TTC549 (cell line): ENCODE data around the gene PAIP1.
"Not testable (repeated sequence)": the region's sequence is repeated elsewhere in the genome, so short reads cannot be mapped to it uniquely, and the experiment has no call there.

ENCODE experiments used
- FAIRE-seq: peaks from 2 replicates; lab custom pipeline; 2012; peaks lifted over from hg19 to GRCh38; lab: Jason Lieb, UNC

PAIP1 gene, protein sequence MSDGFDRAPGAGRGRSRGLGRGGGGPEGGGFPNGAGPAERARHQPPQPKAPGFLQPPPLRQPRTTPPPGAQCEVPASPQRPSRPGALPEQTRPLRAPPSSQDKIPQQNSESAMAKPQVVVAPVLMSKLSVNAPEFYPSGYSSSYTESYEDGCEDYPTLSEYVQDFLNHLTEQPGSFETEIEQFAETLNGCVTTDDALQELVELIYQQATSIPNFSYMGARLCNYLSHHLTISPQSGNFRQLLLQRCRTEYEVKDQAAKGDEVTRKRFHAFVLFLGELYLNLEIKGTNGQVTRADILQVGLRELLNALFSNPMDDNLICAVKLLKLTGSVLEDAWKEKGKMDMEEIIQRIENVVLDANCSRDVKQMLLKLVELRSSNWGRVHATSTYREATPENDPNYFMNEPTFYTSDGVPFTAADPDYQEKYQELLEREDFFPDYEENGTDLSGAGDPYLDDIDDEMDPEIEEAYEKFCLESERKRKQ

DNA sequence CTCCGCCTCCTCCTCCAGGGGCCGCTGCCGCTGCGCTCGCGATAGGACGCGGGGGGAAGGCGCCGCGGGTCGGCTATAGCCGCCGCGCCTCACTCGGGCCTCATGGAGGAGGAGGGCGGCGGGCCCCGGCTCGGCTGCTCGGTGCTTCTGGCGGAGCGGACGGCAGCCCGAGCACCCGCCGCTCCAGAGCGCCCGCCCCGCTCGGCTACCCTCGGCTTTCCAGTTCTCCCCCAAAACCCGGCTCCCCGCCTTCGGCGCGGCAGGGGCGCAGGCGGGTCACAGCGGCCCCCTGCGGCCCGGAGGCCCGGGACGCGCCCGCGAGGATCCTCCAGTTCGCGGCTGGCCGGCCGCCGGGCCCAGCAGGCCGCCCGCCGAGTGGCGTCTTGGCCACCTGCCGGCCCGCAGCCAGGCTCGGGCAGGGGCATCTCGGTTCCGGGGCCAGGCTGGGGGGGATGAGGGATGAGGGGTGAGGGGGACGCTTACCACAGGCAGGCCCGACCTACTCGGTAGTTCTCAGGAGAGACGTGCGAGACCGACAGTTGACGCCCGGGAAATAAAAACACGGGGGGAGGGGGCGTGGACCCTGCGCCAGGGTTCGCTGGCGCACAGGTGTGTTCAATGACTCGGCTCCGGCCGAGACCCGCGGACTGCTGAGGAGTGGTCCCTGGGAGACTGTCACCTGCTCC lies at the start of gene PAIP1:
TSS of gene PAIP1 (minus strand) at position 221 of the 686 bp plus-strand sequence. CDS start 231 bp downstream, outside the sequence.
- no peak for FAIRE-seq

DNA sequence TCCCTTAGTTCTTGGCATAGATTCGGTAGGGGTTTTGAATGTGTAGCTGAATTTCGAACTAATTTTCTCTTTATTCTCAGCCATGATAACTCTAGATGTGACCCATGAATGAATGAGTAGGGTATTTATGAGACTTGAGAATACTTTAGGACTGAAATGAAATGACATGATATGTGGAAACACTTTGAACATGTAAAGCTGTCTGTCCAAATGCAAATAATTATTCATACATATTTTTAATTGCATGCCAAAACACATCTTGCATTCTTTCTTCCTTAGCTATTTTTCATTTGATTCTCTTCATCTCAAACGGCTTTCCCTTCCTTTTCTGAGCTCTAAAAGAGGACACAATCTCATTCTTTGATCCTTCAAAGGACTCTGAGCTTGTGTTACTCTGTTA lies 49.5 kb upstream of the PAIP1 start:
- no peak for FAIRE-seq

DNA sequence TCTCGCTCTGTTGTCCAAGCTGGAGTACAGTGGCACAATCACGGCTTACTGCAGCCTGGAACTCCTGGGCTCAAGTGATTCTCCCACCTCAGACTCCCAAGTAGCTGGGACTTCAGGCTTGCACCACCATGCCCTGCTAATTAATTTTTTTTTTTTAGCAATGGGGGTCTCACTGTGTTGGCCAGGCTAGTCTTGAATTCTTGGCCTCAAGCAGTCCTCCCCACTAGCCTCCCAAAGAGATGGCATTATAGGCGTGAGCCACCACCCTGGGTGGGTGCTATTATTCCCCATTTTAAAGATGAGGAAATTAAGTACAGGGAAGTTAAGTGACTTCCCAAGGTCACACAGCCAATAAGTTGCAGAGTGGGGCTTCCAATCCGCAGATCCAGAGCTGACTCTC lies 47.8 kb upstream of the PAIP1 start:
- FAIRE-seq: no peak

DNA sequence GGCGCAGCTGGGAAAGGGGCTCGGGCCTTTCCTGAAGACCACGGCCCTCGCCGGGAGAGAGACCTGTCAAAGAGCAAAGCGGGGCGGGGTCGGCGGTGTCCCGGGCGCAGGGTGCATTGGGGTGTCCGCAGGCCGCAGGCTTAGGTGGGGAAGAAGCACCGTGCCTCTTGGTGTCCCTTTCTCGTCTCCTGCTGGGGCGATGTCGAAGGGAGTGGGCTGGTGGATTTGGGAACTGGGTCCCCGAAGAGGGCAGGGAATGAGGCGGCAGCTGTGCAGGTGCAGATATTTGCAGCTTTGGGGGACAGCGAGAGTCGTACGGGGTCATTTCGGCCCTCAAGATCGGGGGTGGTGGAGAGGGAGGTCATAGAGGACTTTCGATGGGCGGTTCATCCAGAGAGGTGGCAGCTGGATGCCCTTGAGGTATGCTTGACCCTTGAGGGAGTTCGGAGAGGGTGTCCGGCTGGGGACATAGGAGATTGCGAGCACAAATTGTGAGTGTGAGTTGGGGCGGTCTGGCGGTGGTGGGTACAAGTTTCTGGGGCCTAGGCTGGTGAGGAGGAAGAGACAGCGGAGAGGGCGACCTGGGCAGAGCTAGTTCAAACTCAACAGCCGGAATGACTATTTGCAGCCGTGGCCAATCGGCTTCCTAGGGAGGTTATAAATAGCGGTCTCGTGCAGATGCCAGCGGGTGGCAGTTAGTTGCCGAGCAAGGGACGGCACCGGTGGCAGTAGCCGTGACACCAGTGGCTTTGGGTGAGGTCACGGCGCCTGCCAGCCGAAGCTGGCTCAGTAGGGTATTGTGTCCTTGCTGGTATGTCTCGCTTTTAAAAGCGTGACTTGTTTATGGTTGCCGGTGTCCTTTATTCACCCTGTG lies 46.7 kb upstream of the PAIP1 start:
- no peak for FAIRE-seq

GRCh38 chr5:43602461-43603343 lies 45.8 kb upstream of the PAIP1 start, which contains the start of gene NNT:
Gene NNT, plus strand, starts transcription at chr5:43603180. Its CDS starts 6,016 bp downstream, at chr5:43609196.
- no peak for FAIRE-seq

- no peak for FAIRE-seq
These were observed 44.8 kb upstream of the PAIP1 start for GRCh38 chr5:43601454-43602260.

DNA sequence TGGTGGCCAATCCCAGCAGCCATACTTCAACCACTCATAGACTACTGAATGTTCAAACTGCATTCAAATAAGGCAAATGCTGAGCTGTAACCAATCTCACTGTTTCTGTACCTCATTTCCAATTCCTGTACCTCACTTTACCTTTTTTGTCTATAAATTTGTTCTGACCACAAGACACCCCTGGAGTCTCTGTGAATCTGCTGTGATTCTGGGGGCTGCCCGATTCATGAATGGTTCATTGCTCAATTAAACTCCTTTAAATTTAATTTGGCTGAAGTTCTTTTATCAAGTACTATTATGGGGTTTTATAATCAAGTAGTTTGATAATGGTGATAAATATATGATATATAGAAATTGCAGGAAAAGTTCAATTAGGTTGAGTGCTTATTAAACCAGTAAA lies 42.0 kb upstream of the PAIP1 start:
- FAIRE-seq: not testable (repeated sequence)

DNA sequence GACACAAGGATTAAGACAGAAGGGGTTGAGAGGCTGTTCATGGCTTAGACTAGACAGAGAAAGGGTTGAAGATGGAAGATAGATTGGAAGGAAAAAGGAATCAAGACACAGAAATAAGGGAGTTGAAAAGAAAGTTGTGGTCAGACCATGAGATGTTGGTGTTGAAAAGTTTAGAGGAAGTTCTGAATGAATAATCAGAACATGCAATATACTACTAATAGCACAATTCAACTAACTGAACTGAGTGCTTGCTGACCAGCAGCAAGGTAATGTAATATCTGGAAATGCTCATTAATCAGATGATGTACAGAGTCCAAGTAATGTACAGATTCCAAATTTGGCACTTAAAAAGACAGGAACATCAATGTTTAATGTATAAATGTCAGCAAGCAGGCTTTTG lies 35.5 kb upstream of the PAIP1 start:
- no peak for FAIRE-seq

DNA sequence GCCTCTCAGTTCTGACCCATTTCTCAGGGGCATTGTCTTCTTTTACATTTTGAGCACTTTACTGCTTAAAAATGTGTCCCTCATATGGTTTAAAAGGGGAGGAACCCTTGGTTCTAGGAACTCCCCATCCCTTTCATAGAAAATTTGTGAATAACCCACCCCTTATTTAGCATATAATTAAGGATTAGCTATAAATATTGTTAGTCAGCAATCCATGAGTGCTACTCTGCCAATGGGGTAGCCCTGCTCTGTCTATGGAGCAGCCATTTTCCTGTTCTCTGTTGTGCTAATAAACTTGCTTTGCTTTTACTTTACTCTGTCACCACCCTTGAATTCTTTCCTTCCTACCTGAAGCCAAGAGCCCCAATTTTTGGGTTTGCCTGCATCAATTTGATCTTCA lies 33.8 kb upstream of the PAIP1 start:
- no peak for FAIRE-seq

DNA sequence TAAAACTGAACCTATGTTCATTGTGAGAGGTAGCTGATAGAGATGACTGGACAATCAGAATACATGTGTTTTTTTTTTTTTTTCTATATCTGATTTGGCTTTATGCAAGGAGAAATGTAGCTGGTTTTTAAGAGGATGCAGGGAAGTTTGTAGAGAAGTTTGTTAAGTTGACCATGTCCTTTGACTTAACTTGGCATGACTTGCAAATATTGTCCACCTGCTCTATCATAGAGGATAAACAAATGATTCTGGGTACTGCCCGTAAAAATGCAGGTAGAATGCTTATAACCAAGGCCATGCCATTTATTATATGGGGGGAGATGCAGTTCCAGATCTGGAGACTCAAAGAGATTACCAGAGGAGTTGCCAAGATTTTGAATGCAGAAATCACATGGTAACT lies 32.4 kb upstream of the PAIP1 start:
- FAIRE-seq: no peak

DNA sequence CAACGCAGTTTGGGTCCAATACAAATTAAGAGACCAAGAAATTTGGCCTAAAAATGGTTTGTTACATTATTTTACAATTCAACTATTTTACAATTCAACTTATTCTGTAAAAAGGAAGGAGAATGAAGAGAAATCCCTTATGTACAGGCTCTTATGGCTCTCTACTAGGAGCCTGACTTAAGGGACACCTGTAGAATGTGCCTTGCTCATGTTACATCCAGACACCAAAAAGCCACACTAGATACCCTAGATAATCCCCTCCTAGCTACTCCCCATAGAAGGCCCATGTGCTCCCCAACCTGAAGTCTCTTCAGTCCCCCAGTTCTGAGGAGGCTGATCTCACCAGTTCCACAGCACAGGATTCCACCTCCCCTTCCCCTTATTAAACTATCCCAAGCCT lies 32.0 kb upstream of the PAIP1 start:
- no peak for FAIRE-seq

DNA sequence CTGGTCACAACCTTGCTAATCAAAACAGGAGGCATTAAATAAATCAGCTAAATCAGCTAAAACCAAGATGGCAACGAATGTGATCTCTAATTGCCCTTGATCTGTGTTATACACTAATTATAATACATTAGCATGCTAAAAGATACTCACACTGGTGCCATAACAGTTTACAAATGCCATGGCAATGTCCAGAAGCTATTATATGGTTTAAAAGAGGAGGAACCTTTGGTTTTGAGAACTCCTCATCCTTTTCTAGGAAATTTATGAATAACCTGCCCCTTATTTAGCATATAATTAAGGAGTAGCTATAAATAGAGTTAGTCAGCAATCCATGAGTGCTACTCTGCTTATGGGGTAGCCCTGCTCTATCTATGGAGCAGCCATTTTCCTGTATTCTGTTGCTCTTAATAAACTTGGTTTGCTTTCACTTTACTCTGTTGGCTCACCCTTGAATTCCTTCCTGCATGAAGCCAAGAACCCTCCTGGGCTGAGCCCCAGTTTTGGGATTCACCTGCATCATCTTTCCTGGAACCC lies 27.4 kb upstream of the PAIP1 start:
- FAIRE-seq: no peak

GRCh38 chr5:43583724-43584123 lies 26.8 kb upstream of the PAIP1 start:
- FAIRE-seq: no peak

- no peak for FAIRE-seq
These were observed 25.5 kb upstream of the PAIP1 start for GRCh38 chr5:43582082-43583005.

- FAIRE-seq: no peak
These were observed 24.5 kb upstream of the PAIP1 start for GRCh38 chr5:43581398-43581797.

GRCh38 chr5:43580402-43581210 lies 23.7 kb upstream of the PAIP1 start:
- FAIRE-seq: not testable (repeated sequence)

DNA sequence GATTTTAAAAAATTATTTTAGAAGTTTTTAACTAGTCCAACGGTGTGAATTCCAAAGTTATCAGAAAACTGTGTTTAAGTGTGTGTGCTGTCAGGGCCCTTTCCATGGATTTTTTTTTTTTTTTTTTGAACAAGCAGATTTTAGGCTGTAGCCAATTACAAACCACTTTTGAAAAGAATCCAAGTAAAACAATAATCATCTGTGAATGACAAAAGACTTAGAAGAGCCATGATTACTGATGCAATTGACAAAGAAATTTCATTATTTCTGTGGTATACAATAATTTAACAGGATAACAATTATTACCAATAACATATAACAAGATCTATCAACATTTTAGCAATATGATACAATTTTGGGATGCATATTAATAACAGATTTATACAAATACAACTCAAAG lies 16.2 kb upstream of the PAIP1 start:
- FAIRE-seq: no peak

DNA sequence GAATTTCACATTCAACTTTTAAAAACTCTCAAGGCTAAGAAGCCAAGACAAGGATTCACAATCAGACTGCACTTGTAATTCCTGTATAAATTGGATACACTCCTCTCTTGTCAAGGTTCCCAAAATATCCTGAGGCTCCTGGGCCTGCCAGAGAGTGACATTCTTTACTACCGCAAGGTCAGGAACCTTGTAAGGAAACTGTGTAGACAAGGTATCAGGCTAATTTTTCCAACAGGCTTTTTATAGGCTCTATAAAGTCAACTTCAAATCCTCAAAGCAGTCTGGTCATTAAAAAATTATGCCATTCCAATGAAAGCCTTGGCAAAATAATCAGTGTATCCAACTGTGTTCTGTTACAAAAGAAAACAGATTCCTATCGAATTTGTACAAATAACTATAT lies 15.5 kb upstream of the PAIP1 start:
- FAIRE-seq: no peak
